Adrenal gland (tissue), 12 donors: ENCODE data around the gene ADAMTS13. TPM values are rescaled to one million over a fixed set of nuclear protein-coding genes. Genes with fewer than 3 reads are reported as not detected.
"Not testable (repeated sequence)": the region's sequence is repeated elsewhere in the genome, so short reads cannot be mapped to it uniquely, and the experiment has no call there.

Experiments
- DNase-seq, 7 donors: peaks; one replicate each; pipeline ENCODE4 v3.0.0-alpha.2; 2019 to 2020
- H3K27ac ChIP-seq, 5 donors: fragments of 200-600 bp; sonication (generic) in 4 of 5; 1 replicate in 3 of 5; 2 replicates in 2 of 5; pipeline versions ENCODE4 v1.5.1 to v1.8.0; 2016 to 2020; ENCODE audit warnings: mild to moderate bottlenecking in 1 of 5
- H3K27me3 ChIP-seq: fragments of 200-600 bp; 2 replicates; pipeline ENCODE4 v1.8.0; 2021
- H3K36me3 ChIP-seq, 2 donors: fragments of 200-600 bp; replicated peaks in 1 of 2; 1 replicate in 1 of 2; 2 replicates in 1 of 2; pipeline versions ENCODE4 v1.5.1 to v1.8.0; 2018 to 2022
- H3K4me1 ChIP-seq, 2 donors: fragments of 200-600 bp; replicated peaks in 1 of 2; 1 replicate in 1 of 2; 2 replicates in 1 of 2; pipeline versions ENCODE4 v1.5.1 to v1.8.0; 2018 to 2021
- H3K4me3 ChIP-seq, 4 donors: fragments of 200-600 bp; sonication (generic) in 3 of 4; one replicate each; pipeline ENCODE4 v1.5.1; 2016 to 2018
- H3K9me3 ChIP-seq, 3 donors: fragments of 200-600 bp; sonication (generic) in 1 of 3; replicated peaks in 1 of 3; 1 replicate in 2 of 3; 2 replicates in 1 of 3; pipeline versions ENCODE4 v1.5.1 to v1.8.0; 2016 to 2021
- CTCF ChIP-seq, 6 experiments: fragments of 450-650 bp in 4 of 6; fragments of 200-600 bp in 2 of 6; sonication (generic) in 1 of 6; IDR thresholded peaks; 1 replicate in 5 of 6; 2 replicates in 1 of 6; pipeline versions ENCODE4 v1.5.1 to v1.8.0; 2016 to 2021; ENCODE audit warnings: antibody characterized with exemption in 6 of 6, mild to moderate bottlenecking in 2 of 6, moderate library complexity in 1 of 6
- POLR2A ChIP-seq, 2 donors: fragments of 450-650 bp; IDR thresholded peaks; one replicate each; pipeline ENCODE4 v1.6.1; 2017; ENCODE audit warnings: antibody characterized with exemption in 2 of 2, mild to moderate bottlenecking in 2 of 2, moderate library complexity in 1 of 2
- WGBS, 4 donors: extraction: QIAGEN DNeasy Blood & Tissue Kit in 2 of 4; methylation state at CpG; one replicate each; pipeline versions ENCODE4 v1.1.5 to v1.1.7; 2013 to 2017; 5-methylcytosine and 5-hydroxymethylcytosine counted together
- intact Hi-C, 2 donors: fragments of 100-400 bp; cut with DNase I; formaldehyde crosslinking; loops; one replicate each; pipeline versions ENCODE4 v1.14.1 to v1.15.0; 2022 to 2023
- polyA plus RNA-seq, 3 donors: library from polyadenylated mRNA; stranded (reverse); fragments of 200-250 nt in 2 of 3; fragments of 350-450 nt in 1 of 3; fragmentation: Illumina TruSeq in 1 of 3; extraction: RNeasy Lipid Tissue Mini Kit (QIAGEN cat#74804) in 1 of 3; gene quantifications; one replicate each; pipeline ENCODE4 v1.2.3, GENCODE V29; 2013 to 2014
- total RNA-seq, 9 donors: library from RNA; depleted of rRNA in 4 of 9; stranded (reverse); fragments of >200 nt in 4 of 9; fragments of 120-200 nt in 1 of 9; fragmentation: NEBNext Ultra II Directional in 1 of 9; extraction: Animal tissue kit (Norgen Biotek cat#: 25700) in 1 of 9; gene quantifications; one replicate each; pipeline versions ENCODE4 v1.1.0 to v1.2.4, GENCODE V29; 2013 to 2023
- donor health status: healthy with polysubstance abuse.
- donor health status: Bipolar disorder and iron deficiency.
- donor health status: DM: yes; HTN: yes; CAD: no.
- donor health status: DM: no; HTN: no; CAD: no.
- donor health status: DM: no; HTN: no; CAD: no.
- donor health status: DM: yes; HTN: yes; CAD: no.

The ADAMTS13 gene
- total and polyA plus RNA-seq, 12 donors = 0.15 to 19.9 (median 2.0) TPM

GRCh38 chr9:133375724-133376654 is 46.2 kb upstream of the ADAMTS13 start, which contains the start of the genes STKLD1 and SURF4:
Gene STKLD1 (plus strand): TSS chr9:133376366. CDS start chr9:133376474, 108 bp downstream.
Gene SURF4 (minus strand): TSS chr9:133376060. CDS start chr9:133375969, 91 bp downstream.
- H3K27ac ChIP-seq = peak within 1 kb of the TSS; percentile 75 to 98 (median 96)
- peak; percentile 94 to 97 (median 97) for DNase-seq
- peak within 1 kb of the TSS; percentile 28 to 98 (median 83) for H3K4me3 ChIP-seq
- peaks cover 20 to 39% of the 10 kb centered on the region in 2 donors for H3K4me1 ChIP-seq
- no peaks in the 10 kb centered on the region for H3K27me3 ChIP-seq
- H3K36me3 ChIP-seq = peaks cover 0 to 13% of the 10 kb centered on the region in 2 donors
- 0 to 6% (median 1%) methylated on average over 7 to 120 of the region's 120 CpGs for WGBS, 4 donors
- TF ChIP-seq POLR2A (IDR thresholded peaks at IDR 0.05) (peak; percentile 93 to 96), CTCF (IDR thresholded peaks at IDR 0.05) (peak in 2 of 6 experiments; percentile 17 to 55)
- intact Hi-C loops = no loop called here
- H3K9me3 ChIP-seq = no peaks in the 10 kb centered on the region

GRCh38 chr9:133377280-133377679 is 44.9 kb upstream of the ADAMTS13 start:
- H3K27me3 ChIP-seq, intact Hi-C loops, DNase-seq, H3K9me3 ChIP-seq, H3K4me3 ChIP-seq, H3K27ac ChIP-seq: not testable (repeated sequence)
- H3K4me1 ChIP-seq = peaks cover 12 to 26% of the 10 kb centered on the region in 2 donors
- WGBS, 4 donors = 90 to 92% (median 92%) methylated on average over 14 of the region's 14 CpGs
- peaks cover 0 to 13% of the 10 kb centered on the region in 2 donors for H3K36me3 ChIP-seq

GRCh38 chr9:133377721-133378216 is 44.4 kb upstream of the ADAMTS13 start:
- DNase-seq = no peak
- H3K27me3 ChIP-seq = no peaks in the 10 kb centered on the region
- H3K9me3 ChIP-seq = no peaks in the 10 kb centered on the region
- intact Hi-C loops = no loop called here
- H3K27ac ChIP-seq = no peak overlapping the region
- TF ChIP-seq POLR2A (IDR thresholded peaks at IDR 0.05) (no peak), CTCF (IDR thresholded peaks at IDR 0.05) (no peak)
- H3K36me3 ChIP-seq = peaks cover 0 to 8% of the 10 kb centered on the region in 2 donors
- no peak overlapping the region for H3K4me3 ChIP-seq
- 81 to 95% (median 83%) methylated on average over 4 to 6 of the region's 6 CpGs for WGBS, 4 donors
- peaks cover 12 to 21% of the 10 kb centered on the region in 2 donors for H3K4me1 ChIP-seq

- no peak overlapping the region for H3K4me3 ChIP-seq
- intact Hi-C loops = no loop called here
- 80 to 100% (median 87%) methylated on average over 1 of the region's 1 CpG for WGBS, 4 donors
- TF ChIP-seq POLR2A (IDR thresholded peaks at IDR 0.05) = no peak
- DNase-seq = peak in 1 of 7 donors; percentile 52
- H3K27ac ChIP-seq = peak overlapping the region in 2 of 5 donors; percentile 41 to 71
- no peaks in the 10 kb centered on the region for H3K27me3 ChIP-seq
- peaks cover 0 to 1% of the 10 kb centered on the region in 2 donors for H3K36me3 ChIP-seq
- no peaks in the 10 kb centered on the region for H3K9me3 ChIP-seq
- H3K4me1 ChIP-seq = peaks cover 12 to 18% of the 10 kb centered on the region in 2 donors
Measured at GRCh38 chr9:133378408-133378962, 43.7 kb upstream of the ADAMTS13 start.
